H9 (cell line): Measurements from ENCODE around the gene RNGTT. TPM values are rescaled to one million over a fixed set of nuclear protein-coding genes. Genes with fewer than 3 reads are reported as not detected.
A peak's percentile ranks its signal among the peaks of the same experiment; 100 is the strongest.

Experiments
- DNase-seq: peaks from one replicate; pipeline ENCODE4 v3.0.0-alpha.2; 2017
- H2AFZ ChIP-seq: one replicate; pipeline ENCODE4 v1.6.1; 2013; ENCODE audit warnings: mild to moderate bottlenecking, low read length, control low read depth, moderate library complexity
- H2AK5ac ChIP-seq: 2 replicates; pipeline ENCODE4 v1.6.1; 2013; ENCODE audit warnings: low read length, control low read depth, mixed read lengths; ENCODE audit not compliant: insufficient read length
- H2BK120ac ChIP-seq: one replicate; pipeline ENCODE4 v1.6.1; 2013; ENCODE audit warnings: low read depth, mild to moderate bottlenecking, low read length, control low read depth, inconsistent platforms; ENCODE audit not compliant: poor library complexity, severe bottlenecking
- H2BK12ac ChIP-seq: 2 replicates; pipeline ENCODE4 v1.6.1; 2013; ENCODE audit warnings: low read length, control low read depth, mixed read lengths, low read depth; ENCODE audit not compliant: insufficient read length
- H2BK15ac ChIP-seq: 2 replicates; pipeline ENCODE4 v1.6.1; 2013; ENCODE audit warnings: low read depth, low read length, control low read depth
- H2BK20ac ChIP-seq: one replicate; pipeline ENCODE4 v1.6.1; 2013; ENCODE audit warnings: low read depth, mild to moderate bottlenecking, low read length, control low read depth, inconsistent platforms; ENCODE audit not compliant: poor library complexity, severe bottlenecking
- H2BK5ac ChIP-seq: 2 replicates; pipeline ENCODE4 v1.6.1; 2013; ENCODE audit warnings: low read length, control low read depth, mixed read lengths; ENCODE audit not compliant: insufficient read length
- H3K14ac ChIP-seq: 2 replicates; pipeline ENCODE4 v1.6.1; 2013; ENCODE audit warnings: low read length, control low read depth; ENCODE audit not compliant: insufficient read depth
- H3K18ac ChIP-seq: 2 replicates; pipeline ENCODE4 v1.6.1; 2013; ENCODE audit warnings: low read depth, mild to moderate bottlenecking, mixed read lengths, low read length, control low read depth; ENCODE audit not compliant: insufficient read length
- H3K23ac ChIP-seq: 2 replicates; pipeline ENCODE4 v1.6.1; 2013; ENCODE audit warnings: low read length, control low read depth, mixed read lengths, low read depth; ENCODE audit not compliant: insufficient read length
- H3K23me2 ChIP-seq: 2 replicates; pipeline ENCODE4 v1.6.1; 2013; ENCODE audit warnings: low read depth, mild to moderate bottlenecking, mixed read lengths, low read length, control low read depth; ENCODE audit not compliant: insufficient read length, poor library complexity, severe bottlenecking
- H3K27ac ChIP-seq: 2 replicates; pipeline ENCODE4 v1.5.1; 2013; ENCODE audit warnings: low read length, control low read depth, mixed read lengths, low read depth; ENCODE audit not compliant: insufficient read length
- H3K27me3 ChIP-seq: 2 replicates; pipeline ENCODE4 v1.6.1; 2013; ENCODE audit warnings: low read length, control low read depth, inconsistent platforms; ENCODE audit not compliant: insufficient read depth
- H3K4ac ChIP-seq: 2 replicates; pipeline ENCODE4 v1.6.1; 2013; ENCODE audit warnings: low read depth, mild to moderate bottlenecking, control low read depth, inconsistent platforms, low read length, moderate library complexity
- H3K4me1 ChIP-seq: 2 replicates; pipeline ENCODE4 v1.6.1; 2013; ENCODE audit warnings: low read length, control low read depth, inconsistent platforms; ENCODE audit not compliant: insufficient read depth
- H3K4me2 ChIP-seq: 2 replicates; pipeline ENCODE4 v1.6.1; 2013; ENCODE audit warnings: low read length, control low read depth, mixed read lengths; ENCODE audit not compliant: insufficient read length, insufficient read depth
- H3K56ac ChIP-seq: 2 replicates; pipeline ENCODE4 v1.6.1; 2013; ENCODE audit warnings: low read depth, mild to moderate bottlenecking, mixed read lengths, low read length, control low read depth; ENCODE audit not compliant: insufficient read length
- H3K79me1 ChIP-seq: 2 replicates; pipeline ENCODE4 v1.6.1; 2013; ENCODE audit warnings: low read depth, mild to moderate bottlenecking, moderate library complexity, low read length, control low read depth, inconsistent platforms; ENCODE audit not compliant: insufficient read depth, poor library complexity, severe bottlenecking
- H3K79me2 ChIP-seq: 2 replicates; pipeline ENCODE4 v1.6.1; 2013; ENCODE audit warnings: low read length, control low read depth, inconsistent platforms; ENCODE audit not compliant: insufficient read depth
- H3K9ac ChIP-seq: 2 replicates; pipeline ENCODE4 v1.6.1; 2013; ENCODE audit warnings: low read length, control low read depth, mixed read lengths; ENCODE audit not compliant: insufficient read length; ENCODE audit errors: extremely low read depth
- H3K9me3 ChIP-seq: one replicate; pipeline ENCODE4 v1.6.1; 2013; ENCODE audit warnings: low read depth, low read length, inconsistent platforms; ENCODE audit not compliant: control insufficient read depth
- H3T11ph ChIP-seq: one replicate; pipeline ENCODE4 v1.6.1; 2013; ENCODE audit warnings: mild to moderate bottlenecking, low read length, control low read depth, inconsistent platforms
- H4K20me1 ChIP-seq: one replicate; pipeline ENCODE4 v1.6.1; 2013; ENCODE audit not compliant: control insufficient read depth, insufficient read length, insufficient read depth
- H4K5ac ChIP-seq: 2 replicates; pipeline ENCODE4 v1.6.1; 2013; ENCODE audit warnings: low read depth, mild to moderate bottlenecking, mixed read lengths, low read length, control low read depth; ENCODE audit not compliant: insufficient read length
- H4K8ac ChIP-seq: replicated peaks from 2 replicates; pipeline ENCODE4 v1.6.1; 2013; ENCODE audit warnings: low read length, control low read depth, mixed read lengths, low read depth; ENCODE audit not compliant: insufficient read length
- H4K91ac ChIP-seq: 2 replicates; pipeline ENCODE4 v1.6.1; 2013; ENCODE audit warnings: low read depth, mild to moderate bottlenecking, moderate library complexity, mixed read lengths, low read length, control low read depth; ENCODE audit not compliant: insufficient read length
- H3K27ac Mint-ChIP-seq, 3 experiments: 2 replicates in 2 of 3; 3 replicates in 1 of 3; pipeline ENCODE4 v1.8.0; 2020 to 2021; ENCODE audit warnings: mixed read lengths in 3 of 3, mild to moderate bottlenecking in 1 of 3, moderate library complexity in 1 of 3
- H3K27me3 Mint-ChIP-seq: 2 replicates; pipeline ENCODE4 v1.8.0; 2021; ENCODE audit warnings: low read depth, mild to moderate bottlenecking, moderate library complexity, mixed read lengths
- H3K36me3 Mint-ChIP-seq, 3 experiments: 2 replicates in 2 of 3; 3 replicates in 1 of 3; pipeline ENCODE4 v1.8.0; 2020 to 2021; ENCODE audit warnings: low read depth in 3 of 3, mixed read lengths in 3 of 3; ENCODE audit not compliant: insufficient read depth in 1 of 3
- H3K4me1 Mint-ChIP-seq, 2 experiments: 2 replicates each; pipeline ENCODE4 v1.8.0; 2020; ENCODE audit warnings: mixed read lengths in 2 of 2
- H3K4me3 Mint-ChIP-seq, 2 experiments: 2 replicates in 1 of 2; 3 replicates in 1 of 2; pipeline ENCODE4 v1.8.0; 2020 to 2021; ENCODE audit warnings: mild to moderate bottlenecking in 2 of 2, mixed read lengths in 2 of 2, moderate library complexity in 1 of 2
- H3K9me3 Mint-ChIP-seq, 2 experiments: 2 replicates in 1 of 2; 3 replicates in 1 of 2; pipeline ENCODE4 v1.8.0; 2020; ENCODE audit warnings: mild to moderate bottlenecking in 2 of 2, mixed read lengths in 2 of 2, moderate library complexity in 1 of 2
- CTCF ChIP-seq: fragments of 200-600 bp; sonication (generic); conservative IDR thresholded peaks from 3 replicates; pipeline ENCODE4 v1.8.0; 2021; ENCODE audit warnings: antibody characterized with exemption, mild to moderate bottlenecking
- WGBS: extraction: QIAGEN DNeasy Blood & Tissue Kit; methylation state at CpG from one replicate; pipeline ENCODE4 v1.1.7; 2013; ENCODE audit warnings: missing lambda C conversion rate, low lambda C conversion rate, mixed read lengths; ENCODE audit not compliant: insufficient read length; ENCODE audit errors: extremely low coverage; 5-methylcytosine and 5-hydroxymethylcytosine counted together
- total RNA-seq: library from RNA; stranded (reverse); gene quantifications from 2 replicates; pipeline ENCODE4 v1.2.1, GENCODE V29; 2021

The RNGTT gene
- total RNA-seq, 1 experiment from 2014 or later, result 20.5 TPM

- Histone ChIP-seq H3K79me2 (no peaks in the 10 kb centered on the region; the same call in 1 of the 2 replicates), H3K4ac (no peak overlapping the region), H3K9ac (no peak overlapping the region), H3K18ac (no peak overlapping the region), H3K56ac (no peak overlapping the region), H4K20me1 (no peaks in the 10 kb centered on the region), H3K4me2 (no peak overlapping the region), H3K23ac (no peak overlapping the region), H3K14ac (no peak overlapping the region), H2BK12ac (no peak overlapping the region), H4K8ac (no peak overlapping the region), H2BK5ac (no peak overlapping the region), H3K4me1 (no peaks in the 10 kb centered on the region; the same call in 1 of the 2 replicates), H2BK15ac (no peak overlapping the region), H3K9me3 (no peaks in the 10 kb centered on the region), H2AK5ac (no peak overlapping the region), H4K91ac (no peak overlapping the region), H3K27me3 (no peaks in the 10 kb centered on the region), H2AFZ (no peak overlapping the region), H3K27ac (no peak overlapping the region), H3K79me1 (peaks cover 3% of the 10 kb centered on the region), H2BK120ac (no peak overlapping the region), H3T11ph (no peak overlapping the region), H4K5ac (no peak overlapping the region), H3K23me2 (no peaks in the 10 kb centered on the region), H2BK20ac (no peak overlapping the region)
- H3K4me3 Mint-ChIP-seq, result no peak overlapping the region; a peak in 1 of 5 replicates
- H3K9me3 Mint-ChIP-seq, result no peaks in the 10 kb centered on the region
- no peaks in the 10 kb centered on the region for H3K27me3 Mint-ChIP-seq
- peaks cover 0 to 3% (median 0%) of the 10 kb centered on the region in 3 experiments; a peak in 3 of 7 replicates for H3K36me3 Mint-ChIP-seq
- H3K27ac Mint-ChIP-seq, result peak overlapping the region in 1 of 3 experiments; percentile 33; a peak in 2 of 7 replicates
- no peak for TF ChIP-seq CTCF
- no peak for DNase-seq
- H3K4me1 Mint-ChIP-seq, result peaks cover 35 to 38% of the 10 kb centered on the region in 2 experiments
- no CpG with 5 or more reads among the region's 3 CpGs for WGBS
Measured at GRCh38 chr6:88914895-88915598, 48.4 kb downstream of the RNGTT start.
